HG02642 (cell line): Measurements from ENCODE around the gene FITM2.

Source experiments
- ATAC-seq: cut with Tn5 transposase; IDR thresholded peaks from one replicate; pipeline ENCODE4 v1.9.1; 2021; ENCODE audit warnings: mild to moderate bottlenecking; ENCODE audit not compliant: unreplicated experiment, poor library complexity

The FITM2 gene

GRCh38 chr20:44287272-44288097 is 23.5 kb downstream of the FITM2 start:
- no peak for ATAC-seq

DNA sequence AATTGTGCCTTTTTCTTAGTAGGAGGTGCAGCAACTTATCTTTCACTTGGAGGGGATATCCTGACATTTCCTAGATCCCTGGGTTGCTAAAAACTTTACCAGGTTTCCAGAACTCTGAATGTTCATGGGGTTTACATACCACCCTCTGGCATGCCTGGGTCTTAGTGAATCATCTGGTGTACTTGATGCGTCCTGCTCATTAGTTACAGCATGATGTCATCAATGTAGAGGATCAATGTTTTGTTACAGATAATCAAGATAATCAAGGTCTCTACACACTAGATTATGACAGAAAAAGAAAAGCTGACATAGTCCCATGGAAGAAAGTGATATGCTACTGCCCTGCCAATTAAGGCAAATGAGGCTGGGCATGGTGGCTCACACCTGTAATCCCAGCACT is 27.0 kb downstream of the FITM2 start:
- no peak for ATAC-seq

- no peak for ATAC-seq
These were observed 28.8 kb downstream of the FITM2 start for GRCh38 chr20:44282192-44282591.

GRCh38 chr20:44280387-44280786 is 30.6 kb downstream of the FITM2 start:
- ATAC-seq, result no peak

DNA sequence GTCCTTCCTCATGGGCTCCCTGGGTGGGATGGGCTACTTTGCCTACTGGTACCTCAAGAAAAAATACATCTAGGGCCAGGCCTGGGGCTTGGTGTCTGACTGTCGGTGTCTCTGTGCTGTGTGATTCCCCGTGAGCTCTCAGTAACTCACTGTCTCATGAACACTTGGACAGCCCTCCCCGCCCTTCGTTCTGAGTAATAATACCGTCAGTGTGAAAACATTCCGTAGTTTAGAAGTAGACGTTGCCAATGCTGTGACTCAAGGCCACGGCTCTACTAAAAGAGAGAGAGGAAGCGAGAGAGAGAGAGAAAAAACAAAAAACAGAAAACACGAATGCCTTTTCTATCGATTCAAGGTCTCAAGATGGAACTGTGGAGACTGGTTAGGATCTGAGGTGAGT is 31.8 kb downstream of the FITM2 start:
- ATAC-seq, result no peak

DNA sequence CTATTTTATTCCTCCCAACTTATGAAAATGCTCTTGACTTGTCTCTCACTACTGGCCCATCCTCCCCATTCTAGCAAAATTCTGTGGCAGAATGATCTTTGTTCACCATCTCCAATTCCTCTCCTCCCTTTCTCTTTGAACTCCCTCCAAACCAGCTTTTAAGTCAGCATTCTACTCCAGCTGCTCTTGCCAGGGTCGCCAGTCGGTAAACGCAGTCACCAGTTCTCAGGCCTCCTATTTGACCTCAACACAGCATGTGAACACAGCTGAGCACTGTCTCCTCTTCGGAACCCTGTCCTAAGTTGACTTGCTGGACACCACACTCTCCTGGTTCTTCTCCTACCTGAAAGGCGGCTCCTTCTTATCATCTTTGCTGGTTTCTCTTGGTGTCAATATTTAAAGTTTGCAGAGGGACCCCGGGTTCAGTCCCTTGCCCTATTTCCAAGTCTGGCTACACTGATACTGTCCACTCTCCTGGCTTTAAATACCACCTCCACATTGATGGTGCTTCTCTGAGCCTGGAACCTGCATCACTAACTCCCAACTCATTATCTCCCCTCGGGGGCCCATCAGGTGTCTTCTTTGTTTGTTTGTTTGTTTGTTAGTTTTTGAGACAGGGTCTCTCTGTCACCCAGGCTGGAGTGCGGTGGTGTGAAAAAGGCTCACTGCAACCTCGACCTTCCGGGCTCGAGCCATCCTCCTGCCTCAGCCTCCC is 36.5 kb downstream of the FITM2 start:
- no peak for ATAC-seq

DNA sequence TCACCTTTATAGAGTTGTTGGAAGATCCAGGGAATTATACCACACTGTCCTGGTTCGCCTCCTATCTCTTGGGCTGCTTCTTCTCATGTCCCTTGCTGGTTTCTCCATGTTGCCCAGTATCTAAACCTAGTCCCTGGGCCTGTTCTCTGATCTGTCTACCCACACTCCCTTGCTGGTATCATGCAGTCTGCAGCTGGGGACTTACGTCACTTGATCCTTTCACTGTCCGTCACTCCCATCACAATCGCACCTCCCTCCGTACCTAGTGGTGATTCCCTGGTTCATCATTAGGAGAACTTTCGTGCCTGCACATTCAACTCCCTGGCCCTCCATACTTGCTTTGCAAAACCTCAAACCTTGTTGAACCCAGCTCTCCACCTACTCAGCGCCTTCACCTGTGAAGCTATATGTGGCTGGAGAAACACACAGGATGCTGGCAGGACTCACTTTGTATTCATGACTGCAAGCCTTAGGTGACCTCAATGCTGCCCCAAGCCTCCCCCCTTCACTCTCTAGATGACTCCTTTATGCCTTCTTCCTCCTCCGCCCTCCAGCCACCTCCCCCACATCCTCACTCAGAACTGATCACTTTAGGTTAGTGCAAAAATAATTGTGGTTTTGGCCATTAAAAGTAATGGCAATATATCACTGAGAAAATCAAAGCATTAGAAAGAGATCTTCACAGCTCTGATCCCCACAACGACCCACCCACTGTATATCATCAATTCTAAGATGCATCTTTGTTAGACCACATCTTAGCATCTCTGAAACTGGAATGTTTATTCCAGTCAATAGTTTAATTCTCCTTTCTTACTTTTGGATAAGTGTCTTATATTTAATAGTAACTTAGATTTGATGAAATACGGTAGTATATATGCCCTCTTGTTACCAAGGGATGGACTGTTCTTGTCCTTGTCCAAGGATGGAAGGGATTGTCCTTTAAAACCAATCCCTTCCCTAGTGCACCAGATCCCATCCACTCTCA is 37.5 kb downstream of the FITM2 start:
- no peak for ATAC-seq

GRCh38 chr20:44271915-44272663 is 38.9 kb downstream of the FITM2 start:
- ATAC-seq, result no peak

DNA sequence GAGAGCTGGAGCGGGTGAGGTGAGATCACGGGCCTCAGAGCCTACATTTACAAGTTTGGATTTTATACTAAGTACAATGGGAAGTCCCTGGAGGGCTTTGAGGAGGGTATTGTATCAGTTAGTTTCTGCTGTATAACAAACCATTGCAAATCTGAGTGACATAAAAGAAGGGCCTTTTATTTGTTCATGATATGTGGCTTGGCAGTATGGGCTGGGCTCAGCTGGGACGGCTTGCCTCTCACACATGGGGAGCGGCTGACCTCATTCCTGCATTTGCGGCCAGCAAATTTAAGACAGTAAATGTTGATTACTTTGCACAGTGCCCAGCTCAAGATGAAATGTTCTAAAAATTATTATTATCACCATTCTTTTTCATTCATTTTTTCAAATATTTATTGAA is 42.2 kb downstream of the FITM2 start:
- no peak for ATAC-seq

GRCh38 chr20:44264287-44264686 is 46.7 kb downstream of the FITM2 start:
- no peak for ATAC-seq

DNA sequence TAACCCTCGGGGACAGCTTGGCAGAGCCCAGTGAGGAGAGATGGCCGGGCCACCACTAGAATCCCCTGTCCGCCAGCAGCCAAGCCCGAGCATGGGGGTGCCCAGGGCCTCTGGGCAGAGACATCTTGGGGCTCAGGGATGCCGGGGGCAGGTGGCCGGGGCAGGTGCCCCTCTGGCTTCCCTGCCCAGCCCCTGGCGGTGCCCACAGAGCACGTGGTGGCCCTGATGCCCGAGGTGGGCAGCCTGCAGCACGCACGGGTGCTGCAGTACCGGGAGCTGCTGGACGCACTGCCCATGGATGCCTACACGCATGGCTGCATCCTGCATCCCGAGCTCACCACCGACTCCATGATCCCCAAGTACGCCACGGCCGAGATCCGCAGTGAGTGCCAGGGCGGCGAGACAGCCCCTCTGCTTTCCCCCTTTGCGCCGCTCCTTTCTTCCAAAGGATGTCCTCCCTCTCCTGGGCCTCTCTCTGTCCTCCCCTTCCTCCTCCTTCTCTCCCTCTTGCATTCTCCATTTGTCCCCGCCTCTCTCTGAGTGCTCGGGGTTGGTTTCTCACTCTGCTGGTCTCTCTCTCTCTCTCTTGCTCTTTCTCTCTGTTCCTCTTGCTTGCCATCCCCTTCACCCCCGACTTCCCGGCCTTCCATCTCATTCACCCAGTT is 52.6 kb downstream of the FITM2 start:
- no peak for ATAC-seq

GRCh38 chr20:44256961-44257360 is 54.0 kb downstream of the FITM2 start:
- no peak for ATAC-seq

GRCh38 chr20:44255942-44256341 is 55.1 kb downstream of the FITM2 start:
- ATAC-seq, result no peak

GRCh38 chr20:44254073-44254472 is 56.9 kb downstream of the FITM2 start:
- ATAC-seq, result no peak

GRCh38 chr20:44253528-44253927 is 57.5 kb downstream of the FITM2 start:
- no peak for ATAC-seq
